ENCODE results near the gene ITPA.

ITPA gene

DNA sequence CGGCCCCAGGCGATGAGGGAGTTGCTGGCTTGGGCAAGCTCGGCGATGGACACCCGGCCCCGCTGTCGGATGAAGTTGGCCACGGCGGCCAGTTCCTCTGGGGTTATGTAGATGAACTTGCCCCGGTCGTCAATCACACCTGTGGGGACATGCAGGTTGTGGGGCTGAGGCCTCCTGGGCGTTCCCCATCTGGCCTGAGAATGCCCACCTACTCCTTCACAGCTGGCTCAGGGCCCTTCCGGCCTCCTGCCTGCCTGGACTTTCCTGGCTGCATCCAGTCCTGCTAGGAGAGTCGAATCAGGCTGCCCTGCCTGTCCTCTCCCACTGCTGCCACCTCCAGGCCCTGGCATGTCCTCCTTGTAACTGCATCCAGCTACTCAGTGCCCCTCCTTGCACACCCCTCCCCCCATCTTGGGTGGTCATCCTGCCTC is 18.6 kb upstream of the ITPA start:
- Histone ChIP-seq H3K9ac (ENCODE audit: low read depth, low read length) (no peak overlapping the region), H3K27me3 (ENCODE audit: control insufficient read depth, insufficient read depth, low read length) (no peaks in the 10 kb centered on the region), H3K9me3 (ENCODE audit: control insufficient read depth, insufficient read depth, low read length) (no peaks in the 10 kb centered on the region), H3K27ac (ENCODE audit: low read depth, low read length) (no peak overlapping the region), H3K4me1 (ENCODE audit: control insufficient read depth, insufficient read depth, low read length) (0 out of 2 replicates have a peak, but pooled peaks cover 3% of the 10 kb centered on the region), H3K4me3 (ENCODE audit: low read depth, low read length) (no peak overlapping the region), H3K36me3 (ENCODE audit: control insufficient read depth, insufficient read depth, low read length) (peaks cover 62% of the 10 kb centered on the region)

DNA sequence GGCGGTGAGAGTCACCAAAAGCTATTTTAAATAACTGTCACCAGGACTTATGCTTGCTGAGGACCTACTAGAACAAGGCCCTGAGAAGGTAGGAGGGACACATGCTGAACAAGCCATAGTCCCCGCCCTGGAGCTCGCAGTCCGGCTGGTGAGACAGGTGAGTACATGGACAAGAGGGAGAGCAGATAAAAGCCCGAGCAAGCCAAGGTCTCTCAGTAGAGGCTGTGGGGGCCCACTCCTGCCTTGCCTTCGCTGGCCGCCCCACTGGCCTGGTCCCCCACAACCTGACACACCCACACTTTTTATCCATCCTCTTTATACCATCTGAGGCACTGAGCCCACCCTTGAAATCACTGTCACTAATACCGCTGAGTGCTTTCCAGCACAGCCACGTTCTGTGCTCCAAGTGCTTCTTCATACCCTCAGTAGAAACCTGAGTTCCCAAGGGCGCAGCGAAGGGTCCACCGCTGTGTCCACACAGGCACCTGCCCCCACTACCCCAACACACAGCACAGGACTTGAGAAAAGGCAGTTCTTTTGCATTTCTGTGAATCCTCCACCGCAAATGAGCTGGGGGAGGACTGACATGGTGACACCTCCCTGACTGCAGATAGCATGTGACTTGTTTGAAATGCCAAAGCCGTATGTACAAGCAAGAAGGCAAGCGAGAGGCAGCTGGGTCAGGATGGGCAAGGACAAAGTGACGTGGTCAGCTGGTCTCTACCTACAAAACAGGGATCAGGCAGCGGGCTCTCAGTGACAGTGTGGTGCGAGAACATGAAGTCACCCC is 16.9 kb upstream of the ITPA start:
- Histone ChIP-seq H3K4me1 (ENCODE audit: control insufficient read depth, insufficient read depth, low read length) (0 out of 2 replicates have a peak, but pooled peaks cover 3% of the 10 kb centered on the region), H3K9me3 (ENCODE audit: control insufficient read depth, insufficient read depth, low read length) (no peaks in the 10 kb centered on the region), H3K36me3 (ENCODE audit: control insufficient read depth, insufficient read depth, low read length) (peaks cover 71% of the 10 kb centered on the region), H3K27ac (ENCODE audit: low read depth, low read length) (no peak overlapping the region), H3K27me3 (ENCODE audit: control insufficient read depth, insufficient read depth, low read length) (no peaks in the 10 kb centered on the region), H3K9ac (ENCODE audit: low read depth, low read length) (no peak overlapping the region), H3K4me3 (ENCODE audit: low read depth, low read length) (no peak overlapping the region)

DNA sequence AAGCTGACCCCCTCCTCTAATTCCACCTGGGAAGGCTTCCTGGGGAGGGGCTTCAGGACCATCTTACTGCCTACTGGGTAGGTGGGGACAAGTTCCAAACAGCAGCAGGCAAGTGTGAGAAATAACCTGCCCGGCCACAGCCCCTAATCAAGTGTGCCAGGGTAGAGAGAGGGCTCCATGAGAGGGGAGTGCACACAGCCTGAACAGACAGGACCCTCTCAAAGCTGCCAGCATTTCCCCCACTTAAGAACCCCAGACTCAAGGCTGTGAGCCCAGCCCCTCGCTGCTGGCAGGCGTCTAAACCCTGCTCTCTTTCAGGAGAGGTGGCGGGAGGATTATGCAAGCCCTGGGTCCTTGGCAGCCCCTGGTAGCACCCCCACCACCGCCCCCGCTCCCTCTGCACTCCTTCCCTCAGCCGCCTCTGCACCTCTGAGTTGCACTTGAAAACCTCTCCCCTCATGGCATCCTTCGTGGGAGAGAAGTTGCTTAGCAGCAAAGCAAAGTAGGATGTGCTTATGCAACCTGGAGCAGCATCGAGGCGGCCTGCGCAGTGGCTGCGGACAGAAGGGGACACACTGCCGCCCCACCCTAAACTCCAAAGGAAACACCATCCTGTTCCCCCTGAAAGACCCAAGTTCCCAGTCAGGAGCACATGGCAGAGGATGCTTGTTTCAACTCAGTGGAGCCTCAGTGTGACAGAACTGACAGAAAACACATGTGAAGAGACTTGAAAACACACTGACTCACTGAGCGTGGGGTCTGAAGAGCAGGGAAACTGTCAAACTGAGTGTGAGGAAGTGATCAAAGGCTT is 15.3 kb upstream of the ITPA start:
- Histone ChIP-seq H3K27ac (ENCODE audit: low read depth, low read length) (no peak overlapping the region), H3K4me1 (ENCODE audit: control insufficient read depth, insufficient read depth, low read length) (0 out of 2 replicates have a peak, but pooled peaks cover 3% of the 10 kb centered on the region), H3K4me3 (ENCODE audit: low read depth, low read length) (no peak overlapping the region), H3K9me3 (ENCODE audit: control insufficient read depth, insufficient read depth, low read length) (no peaks in the 10 kb centered on the region), H3K36me3 (ENCODE audit: control insufficient read depth, insufficient read depth, low read length) (peaks cover 80% of the 10 kb centered on the region), H3K9ac (ENCODE audit: low read depth, low read length) (no peak overlapping the region), H3K27me3 (ENCODE audit: control insufficient read depth, insufficient read depth, low read length) (no peaks in the 10 kb centered on the region)

- Histone ChIP-seq H3K4me3 (ENCODE audit: low read depth, low read length) (no peak overlapping the region), H3K27ac (ENCODE audit: low read depth, low read length) (no peak overlapping the region), H3K4me1 (ENCODE audit: control insufficient read depth, insufficient read depth, low read length) (no peaks in the 10 kb centered on the region), H3K9ac (ENCODE audit: low read depth, low read length) (no peak overlapping the region), H3K36me3 (ENCODE audit: control insufficient read depth, insufficient read depth, low read length) (peaks cover 80% of the 10 kb centered on the region), H3K27me3 (ENCODE audit: control insufficient read depth, insufficient read depth, low read length) (no peaks in the 10 kb centered on the region), H3K9me3 (ENCODE audit: control insufficient read depth, insufficient read depth, low read length) (no peaks in the 10 kb centered on the region)
Observed at GRCh38 chr20:3194617-3195280, 14.5 kb upstream of the ITPA start.

DNA sequence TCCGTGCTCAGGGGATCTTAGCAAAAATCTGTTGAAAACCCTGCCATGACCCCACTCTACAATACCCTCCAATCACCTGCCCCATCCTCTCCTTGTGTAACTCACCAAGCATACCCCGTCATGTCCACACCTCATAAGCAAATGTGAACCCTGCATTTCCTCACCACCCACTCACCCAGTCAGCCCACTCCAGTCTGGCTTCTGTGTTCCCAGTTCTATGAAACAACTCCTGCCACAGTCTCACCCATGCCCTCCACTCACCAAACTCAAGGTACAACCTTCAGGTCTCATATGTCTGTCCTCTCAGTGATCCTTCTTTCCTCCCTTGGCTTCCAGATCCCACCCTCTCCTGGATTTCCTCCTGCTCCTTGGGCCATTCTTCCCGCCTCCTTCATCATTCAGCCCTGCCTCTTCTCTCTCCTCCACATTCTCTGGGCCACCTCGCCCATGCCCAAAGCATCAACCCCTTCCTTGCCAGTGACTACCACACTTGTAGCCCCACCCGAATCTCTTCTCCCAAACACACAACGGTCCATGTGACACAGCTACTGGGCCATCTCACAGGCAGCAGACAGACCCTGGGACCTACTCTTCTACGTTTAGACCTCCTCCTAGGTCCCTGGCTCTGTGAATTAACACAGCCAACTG is 13.6 kb upstream of the ITPA start:
- Histone ChIP-seq H3K4me1 (ENCODE audit: control insufficient read depth, insufficient read depth, low read length) (no peaks in the 10 kb centered on the region), H3K36me3 (ENCODE audit: control insufficient read depth, insufficient read depth, low read length) (peaks cover 80% of the 10 kb centered on the region)

GRCh38 chr20:3199206-3199605 is 10.1 kb upstream of the ITPA start:
- peaks cover 6% of the 10 kb centered on the region for H3K4me1 ChIP-seq (ENCODE audit: control insufficient read depth, insufficient read depth, low read length)
- H3K9ac ChIP-seq (ENCODE audit: low read depth, low read length): no peak overlapping the region
- H3K9me3 ChIP-seq (ENCODE audit: control insufficient read depth, insufficient read depth, low read length): no peaks in the 10 kb centered on the region
- no peak overlapping the region for H3K27ac ChIP-seq (ENCODE audit: low read depth, low read length)
- H3K36me3 ChIP-seq (ENCODE audit: control insufficient read depth, insufficient read depth, low read length): peaks cover 58% of the 10 kb centered on the region
- H3K27me3 ChIP-seq (ENCODE audit: control insufficient read depth, insufficient read depth, low read length): no peaks in the 10 kb centered on the region
- H3K4me3 ChIP-seq (ENCODE audit: low read depth, low read length): no peak overlapping the region

More for the DNA sequence above, 13.6 kb upstream of the ITPA start:
- no peaks in the 10 kb centered on the region for H3K27me3 ChIP-seq (ENCODE audit: control insufficient read depth, insufficient read depth, low read length)
- H3K9me3 ChIP-seq (ENCODE audit: control insufficient read depth, insufficient read depth, low read length): no peaks in the 10 kb centered on the region
- H3K4me3 ChIP-seq (ENCODE audit: low read depth, low read length): no peak overlapping the region
- H3K27ac ChIP-seq (ENCODE audit: low read depth, low read length): no peak overlapping the region
- H3K9ac ChIP-seq (ENCODE audit: low read depth, low read length): no peak overlapping the region

- H3K27me3 ChIP-seq (ENCODE audit: control insufficient read depth, insufficient read depth, low read length): no peaks in the 10 kb centered on the region
- H3K4me3 ChIP-seq (ENCODE audit: low read depth, low read length): no peak overlapping the region
- no peak overlapping the region for H3K27ac ChIP-seq (ENCODE audit: low read depth, low read length)
- peaks cover 48% of the 10 kb centered on the region for H3K36me3 ChIP-seq (ENCODE audit: control insufficient read depth, insufficient read depth, low read length)
- H3K9me3 ChIP-seq (ENCODE audit: control insufficient read depth, insufficient read depth, low read length): no peaks in the 10 kb centered on the region
- H3K9ac ChIP-seq (ENCODE audit: low read depth, low read length): no peak overlapping the region
- peaks cover 6% of the 10 kb centered on the region for H3K4me1 ChIP-seq (ENCODE audit: control insufficient read depth, insufficient read depth, low read length)
Observed at GRCh38 chr20:3199976-3200755, 9.1 kb upstream of the ITPA start.

DNA sequence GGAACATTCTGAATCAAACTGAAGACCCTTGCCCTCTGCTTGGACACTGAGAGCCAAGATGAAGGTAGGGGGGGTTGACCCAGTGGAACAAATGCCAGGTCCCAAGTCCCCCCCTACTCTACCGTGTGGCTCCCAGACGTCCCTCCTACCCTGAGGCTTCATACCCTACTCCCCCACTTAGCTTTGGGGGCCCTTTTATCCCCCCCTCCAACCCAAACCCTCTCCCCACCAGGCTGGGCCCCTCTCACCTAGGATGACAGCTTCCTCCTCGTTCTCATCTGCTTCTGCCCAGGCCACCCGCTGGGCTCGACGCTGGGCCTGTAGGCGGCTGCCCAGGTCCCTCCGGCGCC is 6.4 kb upstream of the ITPA start:
- Histone ChIP-seq H3K4me3 (ENCODE audit: low read depth, low read length) (peak overlapping the region; percentile 94), H3K9ac (ENCODE audit: low read depth, low read length) (no peak overlapping the region), H3K9me3 (ENCODE audit: control insufficient read depth, insufficient read depth, low read length) (no peaks in the 10 kb centered on the region), H3K4me1 (ENCODE audit: control insufficient read depth, insufficient read depth, low read length) (peaks cover 6% of the 10 kb centered on the region), H3K27ac (ENCODE audit: low read depth, low read length) (no peak overlapping the region), H3K36me3 (ENCODE audit: control insufficient read depth, insufficient read depth, low read length) (peaks cover 31% of the 10 kb centered on the region), H3K27me3 (ENCODE audit: control insufficient read depth, insufficient read depth, low read length) (no peaks in the 10 kb centered on the region)

- H3K36me3 ChIP-seq (ENCODE audit: control insufficient read depth, insufficient read depth, low read length): peaks cover 30% of the 10 kb centered on the region
- H3K4me1 ChIP-seq (ENCODE audit: control insufficient read depth, insufficient read depth, low read length): peaks cover 6% of the 10 kb centered on the region
- H3K9ac ChIP-seq (ENCODE audit: low read depth, low read length): peak overlapping the region; percentile 85
- H3K4me3 ChIP-seq (ENCODE audit: low read depth, low read length): peak overlapping the region; percentile 94
- H3K9me3 ChIP-seq (ENCODE audit: control insufficient read depth, insufficient read depth, low read length): no peaks in the 10 kb centered on the region
- H3K27me3 ChIP-seq (ENCODE audit: control insufficient read depth, insufficient read depth, low read length): no peaks in the 10 kb centered on the region
- peak overlapping the region; percentile 96 for H3K27ac ChIP-seq (ENCODE audit: low read depth, low read length)
Observed at GRCh38 chr20:3203315-3204123, 5.8 kb upstream of the ITPA start.
